ENCODE measurements around the gene SRMS.
A peak's percentile ranks its signal among the peaks of the same experiment; 100 is the strongest.

SRMS gene

DNA sequence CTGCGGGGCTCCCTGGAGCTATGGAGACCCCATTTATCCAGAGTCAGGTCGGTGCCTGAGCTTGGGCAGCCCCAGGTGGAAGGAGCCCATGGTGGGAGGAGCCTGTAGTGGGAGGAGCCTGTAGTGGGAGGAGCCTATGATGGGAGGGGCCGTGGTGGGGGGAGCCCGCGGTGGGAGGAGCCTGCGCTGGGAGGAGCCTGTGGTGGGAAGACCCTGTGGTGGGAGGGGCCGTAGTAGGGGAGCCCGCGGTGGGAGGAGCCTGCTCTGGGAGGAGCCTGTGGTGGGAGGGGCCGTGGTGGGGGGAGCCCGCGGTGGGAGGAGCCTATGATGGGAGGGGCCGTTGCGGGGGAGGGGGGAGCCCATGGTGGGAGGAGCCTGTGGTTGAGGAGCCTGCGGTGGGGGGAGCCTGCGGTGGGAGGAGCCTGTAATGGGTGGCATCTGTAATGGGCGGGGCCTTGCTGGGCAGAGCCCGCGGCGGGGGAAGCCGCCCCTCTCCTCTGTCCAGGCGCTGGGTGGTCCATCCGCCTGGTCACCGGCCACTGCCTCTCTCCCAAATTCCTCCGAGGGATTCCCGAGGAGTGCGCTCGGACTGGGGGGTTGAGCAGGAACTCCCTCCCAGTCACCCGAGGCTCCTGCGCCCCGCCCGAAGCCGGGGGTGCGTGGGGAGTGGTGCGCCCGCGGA, 5.8 kb upstream of the SRMS start:
- peak; percentile 58 to 63 for DNase-seq (ENCODE audit: low read depth in 2 of 2)

DNA sequence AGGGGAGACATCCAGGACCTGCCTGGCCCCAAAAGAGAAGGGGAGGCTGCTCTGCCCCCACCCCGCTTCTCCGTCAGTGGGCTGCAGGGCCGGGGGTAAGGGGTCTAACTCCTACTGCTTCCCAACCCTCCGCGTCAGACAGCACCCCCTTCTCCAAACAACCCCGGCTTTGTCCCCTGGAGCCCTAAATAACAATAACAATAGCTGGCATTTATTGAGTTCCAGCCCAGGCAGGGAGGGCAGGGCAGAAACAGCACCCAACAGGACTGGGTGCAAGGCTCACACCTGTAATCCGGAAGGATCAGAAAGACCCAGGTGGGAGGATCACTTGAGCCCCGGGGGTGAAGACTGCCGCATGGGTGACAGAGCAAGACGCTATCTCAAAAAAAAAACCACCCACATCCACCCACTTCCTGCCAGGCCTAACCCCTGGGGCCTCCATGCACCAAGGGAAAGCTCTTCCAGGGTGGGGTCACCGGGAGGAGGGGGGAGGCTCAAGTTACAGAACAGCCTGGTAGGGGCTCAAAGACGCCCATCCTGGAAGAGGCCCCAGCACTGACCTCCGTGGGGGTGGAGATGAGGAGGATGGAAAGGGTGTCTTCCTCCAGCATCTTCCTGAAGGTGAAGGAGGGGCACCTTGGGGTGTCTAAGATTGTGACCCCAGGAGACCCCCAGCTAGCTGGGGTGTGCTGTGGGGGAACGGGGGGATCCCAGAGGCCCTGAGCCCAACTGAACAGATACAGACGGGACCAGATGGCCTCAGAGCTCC, 5.1 kb upstream of the SRMS start:
- DNase-seq (ENCODE audit: low read depth in 2 of 2): no peak

DNA sequence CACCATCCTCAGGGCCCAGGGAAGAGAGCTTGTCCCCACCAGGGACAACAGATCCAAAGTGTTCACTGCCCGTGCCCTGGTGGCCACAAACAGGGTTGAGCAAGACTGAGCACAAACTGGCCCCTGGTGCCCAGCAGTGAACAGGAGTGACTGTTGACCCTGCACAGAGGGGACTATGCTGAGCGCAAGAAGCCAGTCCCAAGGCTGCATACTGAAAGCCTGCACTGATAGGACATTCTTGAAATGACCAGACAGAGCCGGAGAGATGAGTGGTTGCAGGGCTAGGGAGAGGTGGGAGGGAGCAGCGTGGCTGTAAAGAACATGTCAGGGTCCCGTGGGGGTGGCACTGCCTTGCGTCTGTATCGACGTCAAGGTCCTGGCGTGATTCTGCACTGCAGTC, 3.5 kb upstream of the SRMS start:
- no peak for DNase-seq (ENCODE audit: low read depth in 2 of 2)

DNA sequence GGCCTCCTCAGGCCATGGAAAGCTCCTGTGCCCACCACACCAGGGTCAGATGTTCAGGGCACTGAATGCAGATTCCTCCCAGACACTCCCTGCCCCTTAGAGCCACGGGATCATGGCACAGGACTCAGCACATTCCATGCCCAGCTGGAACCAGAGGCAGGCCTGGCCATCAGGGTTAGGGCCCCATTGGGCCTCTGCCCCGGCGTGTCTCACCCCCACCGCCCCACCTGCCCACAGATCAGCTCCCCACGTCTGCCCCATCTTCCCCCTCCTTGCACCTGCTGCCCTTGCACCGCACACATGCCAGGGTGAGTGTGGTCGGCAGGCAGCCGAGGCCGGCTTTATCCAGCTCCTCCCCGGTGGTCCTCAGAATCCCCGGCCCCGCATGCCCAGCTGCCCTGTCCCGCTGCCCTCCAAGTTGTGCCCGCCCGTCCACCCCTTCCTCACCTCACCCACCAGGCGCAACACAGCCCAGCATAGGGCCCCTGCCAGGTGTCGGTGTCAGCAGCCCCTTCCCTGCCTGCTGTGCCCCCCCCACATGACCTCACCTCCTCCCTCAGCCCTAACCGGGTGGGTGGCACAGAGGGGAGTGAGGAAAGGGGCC, 2.2 kb upstream of the SRMS start:
- DNase-seq (ENCODE audit: low read depth in 2 of 2): no peak

DNA sequence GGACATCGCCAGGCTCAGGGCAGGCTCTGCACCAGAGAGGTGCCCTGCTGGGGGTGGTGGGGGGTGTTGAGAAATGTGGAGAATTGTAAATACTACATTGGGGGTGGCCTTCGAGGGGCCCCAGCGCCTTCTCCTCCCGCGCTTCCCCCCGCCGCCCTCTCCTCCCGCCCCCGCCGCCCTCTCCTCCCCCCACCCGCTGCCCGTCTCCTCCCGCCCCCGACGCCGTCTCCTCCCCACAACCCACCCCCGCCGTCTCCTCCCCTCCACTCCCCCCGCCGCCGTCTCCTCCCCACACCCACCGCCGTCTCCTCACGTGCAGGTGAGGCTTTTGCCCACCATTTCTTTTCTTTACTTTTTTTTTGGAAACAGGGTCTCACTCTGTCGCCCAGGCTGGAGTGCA, 1.5 kb upstream of the SRMS start:
- no peak for DNase-seq (ENCODE audit: low read depth in 2 of 2)

DNA sequence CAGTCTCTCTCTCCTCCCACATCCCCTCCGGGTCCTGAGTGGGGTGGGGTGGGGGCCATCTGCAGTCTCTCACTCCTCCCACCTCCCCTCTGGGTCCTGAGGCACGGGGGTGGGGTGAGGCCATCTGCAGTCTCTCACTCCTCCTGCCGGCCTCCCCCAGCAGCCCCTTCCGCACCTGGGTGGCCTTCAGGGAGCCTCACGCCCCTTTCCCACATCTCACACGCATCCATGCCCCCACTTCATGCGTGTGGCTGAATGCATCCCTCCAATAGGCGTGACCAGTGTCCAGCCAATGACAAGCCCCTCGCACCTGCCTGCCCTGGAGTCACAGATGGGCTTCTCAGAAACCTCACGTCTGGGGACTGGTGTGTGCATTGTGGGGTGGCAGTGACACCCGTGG, 993 bp upstream of the SRMS start:
- DNase-seq (ENCODE audit: low read depth in 2 of 2): no peak

DNA sequence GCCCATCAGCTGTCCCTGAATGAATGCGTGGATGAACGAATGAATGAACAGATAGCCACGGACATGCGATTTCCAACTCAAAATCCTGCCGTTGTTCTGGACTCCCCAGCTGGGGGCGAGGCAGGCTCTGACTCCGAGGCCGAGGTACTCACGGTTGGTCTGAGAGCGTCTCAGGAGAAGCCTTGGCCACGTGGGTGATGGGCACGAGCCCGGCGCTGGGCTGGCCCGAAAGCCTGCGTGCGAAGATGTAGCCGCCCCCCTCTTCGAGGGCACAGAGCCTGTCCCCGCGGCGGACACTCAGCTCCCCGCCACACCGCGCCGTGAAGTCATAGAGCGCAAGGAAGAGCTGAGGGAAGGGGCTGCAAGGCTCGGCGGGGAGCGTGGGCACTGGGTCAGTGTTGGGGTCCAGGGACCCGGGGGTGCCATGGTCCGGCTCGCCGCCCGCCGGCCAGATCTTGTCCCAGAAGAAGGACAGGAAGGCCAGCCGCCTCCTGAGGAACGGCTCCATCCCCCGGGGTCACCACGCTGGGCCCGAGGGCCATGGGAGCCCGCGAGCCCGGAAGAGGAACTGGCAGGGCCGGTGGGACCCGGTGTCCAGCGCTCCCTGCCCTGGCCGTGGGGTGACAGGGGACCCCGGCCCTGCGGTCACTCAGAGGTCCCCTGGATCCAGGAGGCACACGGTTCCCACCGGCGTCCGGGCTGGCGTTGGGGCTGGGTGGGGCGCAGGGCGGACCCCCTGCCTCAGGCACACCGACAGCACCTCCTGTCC, 409 bp downstream of the SRMS start:
- no peak for DNase-seq (ENCODE audit: low read depth in 2 of 2)

DNA sequence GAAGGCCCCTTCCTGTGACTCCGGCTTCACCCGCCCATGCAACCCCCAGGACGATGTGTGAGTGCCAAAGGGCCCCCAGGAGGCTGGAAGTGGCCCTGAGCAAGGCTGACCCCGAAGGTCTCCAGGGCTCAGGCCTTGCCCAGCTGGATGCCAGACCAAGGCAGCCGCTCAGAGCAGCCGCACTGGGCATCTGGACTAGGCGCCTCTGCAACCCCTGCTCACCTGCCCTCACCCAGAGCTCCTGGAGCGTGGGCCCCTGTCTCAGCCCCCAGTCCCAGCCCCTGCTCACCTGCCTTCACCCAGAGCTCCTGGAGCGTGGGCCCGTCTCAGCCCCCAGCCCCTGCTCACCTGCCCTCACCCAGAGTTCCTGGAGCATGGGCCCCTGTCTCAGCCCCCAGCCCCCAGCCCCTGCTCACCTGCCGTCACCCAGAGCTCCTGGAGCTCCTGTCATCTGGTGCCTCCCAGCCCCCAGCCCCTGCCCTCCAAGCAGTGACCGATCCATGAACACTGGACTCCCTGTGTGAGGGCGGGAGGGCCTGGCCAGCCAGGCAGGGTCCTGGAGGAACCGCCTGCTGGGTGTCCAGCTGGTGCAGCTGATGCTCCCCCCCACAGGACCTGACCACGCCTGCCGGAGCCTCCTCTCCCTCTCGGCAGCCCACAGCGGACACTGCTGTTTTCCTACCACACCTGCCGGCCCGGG, 1.1 kb downstream of the SRMS start:
- no peak for DNase-seq (ENCODE audit: low read depth in 2 of 2)

DNA sequence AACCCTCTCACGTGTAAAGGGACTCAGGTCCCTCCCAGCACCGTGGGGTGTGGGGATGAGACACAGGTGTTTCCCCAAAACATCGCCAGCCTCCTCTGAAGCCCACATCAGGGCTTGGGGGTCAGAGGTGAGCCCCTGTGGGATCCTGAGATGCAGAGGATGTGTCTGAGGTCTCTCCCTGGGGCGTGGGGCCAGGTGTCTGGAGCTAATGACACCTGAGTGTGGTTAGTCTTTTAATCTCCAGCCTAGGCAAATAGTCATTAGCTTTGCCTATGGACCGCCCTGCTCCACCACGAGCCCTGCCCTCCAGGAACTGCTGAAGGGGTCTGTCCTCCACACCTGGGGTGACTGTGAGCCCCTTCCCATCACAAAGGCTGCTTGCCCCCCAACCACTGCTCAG, 1.7 kb downstream of the SRMS start:
- DNase-seq (ENCODE audit: low read depth in 2 of 2): no peak

DNA sequence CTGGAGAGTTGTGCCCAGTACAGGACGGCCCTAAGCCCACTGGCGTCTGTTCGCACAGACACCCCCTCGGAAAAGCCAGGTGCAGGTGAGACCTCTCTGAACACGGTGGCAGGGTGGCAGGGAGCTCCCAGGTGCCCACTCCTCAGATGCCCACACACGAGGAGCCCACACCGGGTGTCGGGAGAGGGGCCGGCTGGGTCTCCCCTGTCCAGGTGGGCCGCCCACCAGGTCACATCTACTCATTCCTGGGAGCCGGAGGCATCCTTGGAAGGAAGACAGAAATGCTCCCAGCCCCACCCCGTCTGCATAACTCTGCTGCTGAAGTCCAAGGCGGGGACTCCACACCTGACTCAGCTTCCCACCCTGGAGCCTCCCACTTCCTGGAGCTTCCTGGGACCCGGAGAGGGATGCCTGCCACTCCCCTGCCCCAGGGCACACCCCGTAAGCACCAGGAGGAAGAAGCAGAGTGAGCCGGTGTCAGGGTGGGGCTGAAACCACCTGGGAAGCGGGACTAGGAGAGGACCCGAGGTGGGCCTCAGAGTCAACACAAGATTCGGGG, 2.5 kb downstream of the SRMS start:
- no peak for DNase-seq (ENCODE audit: low read depth in 2 of 2)

DNA sequence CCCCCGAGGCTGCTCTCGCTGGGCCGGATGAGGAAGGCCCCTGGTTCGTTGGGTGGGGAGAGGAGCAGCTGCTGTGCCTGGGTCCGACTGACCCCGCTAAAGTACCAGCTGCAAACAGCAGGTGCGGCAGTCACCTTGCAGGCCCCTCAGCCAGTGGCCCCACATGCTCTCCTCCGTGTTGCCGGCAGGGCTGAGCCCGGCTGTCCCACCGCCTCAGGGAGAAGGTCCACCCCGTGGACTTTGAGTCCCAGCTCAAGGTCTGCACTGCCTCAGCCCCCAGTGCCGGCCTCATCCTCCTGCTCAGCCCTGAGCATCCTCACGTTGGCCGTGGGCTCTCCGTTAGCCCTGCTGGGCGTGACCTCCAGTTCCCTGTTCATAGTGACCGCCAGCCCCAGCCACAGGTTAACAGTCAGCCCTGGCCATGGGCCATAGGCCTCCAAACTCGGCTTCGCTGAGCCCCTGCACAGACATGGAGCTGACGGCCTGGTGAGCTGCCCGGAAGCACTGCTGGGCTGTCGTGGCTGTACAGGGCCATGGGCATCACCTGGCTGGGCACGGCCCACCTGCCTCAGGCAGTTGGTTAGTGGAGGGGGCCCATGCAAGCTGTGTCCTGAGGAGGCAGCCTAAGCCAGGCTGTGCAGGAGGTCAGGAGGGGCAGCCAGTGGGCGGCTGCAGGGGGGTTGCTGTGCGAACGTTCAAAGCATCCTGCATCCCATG, 3.1 kb downstream of the SRMS start:
- DNase-seq (ENCODE audit: low read depth in 2 of 2): no peak

DNA sequence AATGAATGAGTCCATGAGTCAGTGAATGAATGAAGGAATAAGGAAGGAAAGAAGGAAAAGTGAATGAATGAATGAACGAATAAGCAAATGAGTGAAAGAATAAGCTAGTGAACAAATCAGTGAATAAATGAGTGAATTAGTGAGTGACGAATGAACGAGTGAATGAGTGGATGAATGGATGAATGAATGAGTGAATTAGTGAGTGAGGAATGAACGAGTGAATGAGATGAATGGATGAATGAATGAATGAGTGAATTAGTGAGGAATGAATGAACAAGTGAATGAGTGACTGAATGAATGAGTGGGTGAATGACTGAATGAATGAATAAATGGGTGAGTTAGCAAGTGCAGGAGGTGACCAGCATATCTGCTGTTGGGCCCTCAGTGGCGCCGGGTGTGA, 3.8 kb downstream of the SRMS start:
- DNase-seq (ENCODE audit: low read depth in 2 of 2): no peak

DNA sequence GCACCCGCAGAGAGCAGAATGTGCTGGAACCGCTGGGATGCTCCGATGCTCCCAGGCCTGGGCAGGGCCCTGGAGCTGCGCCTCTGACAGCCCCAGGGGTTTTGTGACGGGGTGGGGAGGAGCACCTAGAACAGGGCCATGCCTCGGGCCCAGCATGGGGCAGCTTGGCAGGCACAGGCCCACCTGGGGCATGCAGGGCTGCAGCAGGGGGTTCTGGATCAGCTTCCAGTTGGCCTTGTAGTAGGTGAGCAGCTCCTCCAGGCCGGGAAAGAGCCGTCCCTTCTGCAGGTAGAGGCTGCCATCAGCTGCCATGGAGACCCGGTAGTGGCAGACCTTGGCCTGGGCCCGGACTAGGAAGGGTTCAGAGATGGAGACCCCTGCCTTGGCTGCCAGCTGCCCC, 4.4 kb downstream of the SRMS start:
- DNase-seq (ENCODE audit: low read depth in 2 of 2): no peak

DNA sequence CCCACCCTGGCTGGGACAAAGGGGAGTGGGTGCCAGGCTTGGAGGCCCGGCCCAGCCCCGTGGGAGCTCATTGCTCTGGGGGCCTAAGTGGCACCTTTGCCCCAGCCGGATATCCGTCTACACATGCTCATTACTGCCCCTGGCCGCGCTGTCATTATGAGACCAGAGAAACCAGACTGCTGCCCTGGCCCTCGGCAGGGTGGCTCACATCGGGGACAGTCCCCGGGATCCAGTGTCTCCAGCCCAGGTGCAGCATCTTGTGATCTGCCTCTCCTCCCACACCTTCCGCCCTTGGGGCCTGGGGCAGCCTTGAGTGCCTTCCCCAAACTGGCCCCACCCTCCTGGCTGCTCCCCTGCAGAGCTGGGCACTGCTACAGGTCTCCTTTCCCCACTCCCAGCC, 4.9 kb downstream of the SRMS start:
- DNase-seq (ENCODE audit: low read depth in 2 of 2): no peak

DNA sequence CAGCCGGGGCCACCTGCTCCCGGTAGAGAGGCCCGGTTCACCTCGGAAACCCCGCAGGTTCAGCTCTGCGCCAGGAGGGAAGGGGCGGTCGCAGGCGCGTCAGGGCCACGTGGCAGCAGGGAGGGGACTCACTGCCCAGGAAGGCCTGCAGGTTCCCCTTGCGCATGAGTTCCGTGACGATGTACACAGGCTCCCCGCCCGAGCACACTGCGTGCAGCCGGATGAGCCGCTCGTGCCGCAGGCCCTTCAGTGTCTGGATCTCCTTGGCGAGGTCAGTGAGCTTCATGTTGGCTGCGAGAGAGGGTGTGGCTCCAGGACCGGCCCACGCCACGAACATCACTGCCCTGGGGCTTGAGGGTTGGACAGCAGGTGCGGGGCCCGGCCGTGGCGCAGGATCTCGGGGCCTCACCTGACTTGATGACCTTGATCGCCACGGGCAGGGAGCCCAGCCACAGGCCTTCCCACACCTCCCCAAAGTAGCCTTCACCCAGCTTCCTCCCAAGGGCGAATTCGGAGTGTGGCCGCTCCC, 5.5 kb downstream of the SRMS start:
- DNase-seq (ENCODE audit: low read depth in 2 of 2): no peak

DNA sequence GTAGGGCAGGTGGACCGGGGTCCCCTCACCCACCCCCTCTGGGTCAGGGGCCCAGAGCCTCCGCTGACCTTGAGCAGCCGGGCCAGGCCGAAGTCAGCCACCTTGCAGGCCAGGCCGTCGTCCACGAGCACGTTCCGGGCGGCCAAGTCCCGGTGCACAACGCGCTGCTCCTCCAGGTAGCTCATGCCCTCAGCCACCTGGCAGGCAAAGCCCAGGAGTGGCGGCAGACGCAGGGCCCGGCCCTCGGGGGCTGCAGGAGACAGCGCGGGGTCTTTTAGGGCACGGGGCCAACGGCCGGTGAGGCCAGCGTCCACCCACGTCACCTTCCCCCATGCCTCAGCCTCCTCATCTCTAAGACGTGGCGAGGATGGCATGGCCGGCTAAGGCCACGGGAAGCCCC, 6.2 kb downstream of the SRMS start:
- DNase-seq (ENCODE audit: low read depth in 2 of 2): no peak

DNA sequence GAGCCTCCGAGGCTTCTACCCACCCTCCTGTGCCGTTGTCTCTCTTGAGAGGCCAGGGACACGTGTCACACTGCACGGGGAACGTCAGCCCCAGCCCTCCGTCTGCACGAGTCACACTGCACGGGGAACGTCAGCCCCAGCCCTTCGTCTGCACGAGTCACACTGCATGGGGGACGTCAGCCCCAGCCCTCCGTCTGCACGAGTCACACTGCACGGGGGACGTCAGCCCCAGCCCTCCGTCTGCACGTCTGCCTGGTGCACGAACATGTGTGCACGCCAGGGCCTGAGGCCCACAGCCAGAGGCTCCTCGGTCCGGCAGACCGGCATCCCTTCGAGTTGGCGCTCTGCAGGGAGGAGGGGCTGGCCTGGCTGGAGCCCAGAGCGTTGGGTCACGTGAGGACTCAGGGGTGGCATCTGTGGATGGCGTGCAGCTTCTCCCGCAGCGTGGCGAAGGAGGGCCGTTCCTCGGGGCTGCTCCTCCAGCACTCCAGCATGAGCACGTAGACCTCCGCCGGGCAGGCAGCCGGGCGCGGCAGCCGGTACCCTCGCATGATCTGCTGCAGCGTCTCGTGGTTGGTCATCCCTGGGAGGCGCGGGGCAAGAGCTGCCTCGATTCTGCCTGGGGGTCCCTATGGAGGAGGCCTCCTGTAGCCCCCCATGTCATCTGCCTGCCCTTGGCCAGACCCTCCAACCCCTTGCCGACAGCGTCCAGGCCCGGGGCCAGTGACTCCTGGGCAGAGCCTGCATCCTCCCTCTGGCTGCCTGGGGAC, 6.9 kb downstream of the SRMS start:
- DNase-seq (ENCODE audit: low read depth in 2 of 2): no peak

DNA sequence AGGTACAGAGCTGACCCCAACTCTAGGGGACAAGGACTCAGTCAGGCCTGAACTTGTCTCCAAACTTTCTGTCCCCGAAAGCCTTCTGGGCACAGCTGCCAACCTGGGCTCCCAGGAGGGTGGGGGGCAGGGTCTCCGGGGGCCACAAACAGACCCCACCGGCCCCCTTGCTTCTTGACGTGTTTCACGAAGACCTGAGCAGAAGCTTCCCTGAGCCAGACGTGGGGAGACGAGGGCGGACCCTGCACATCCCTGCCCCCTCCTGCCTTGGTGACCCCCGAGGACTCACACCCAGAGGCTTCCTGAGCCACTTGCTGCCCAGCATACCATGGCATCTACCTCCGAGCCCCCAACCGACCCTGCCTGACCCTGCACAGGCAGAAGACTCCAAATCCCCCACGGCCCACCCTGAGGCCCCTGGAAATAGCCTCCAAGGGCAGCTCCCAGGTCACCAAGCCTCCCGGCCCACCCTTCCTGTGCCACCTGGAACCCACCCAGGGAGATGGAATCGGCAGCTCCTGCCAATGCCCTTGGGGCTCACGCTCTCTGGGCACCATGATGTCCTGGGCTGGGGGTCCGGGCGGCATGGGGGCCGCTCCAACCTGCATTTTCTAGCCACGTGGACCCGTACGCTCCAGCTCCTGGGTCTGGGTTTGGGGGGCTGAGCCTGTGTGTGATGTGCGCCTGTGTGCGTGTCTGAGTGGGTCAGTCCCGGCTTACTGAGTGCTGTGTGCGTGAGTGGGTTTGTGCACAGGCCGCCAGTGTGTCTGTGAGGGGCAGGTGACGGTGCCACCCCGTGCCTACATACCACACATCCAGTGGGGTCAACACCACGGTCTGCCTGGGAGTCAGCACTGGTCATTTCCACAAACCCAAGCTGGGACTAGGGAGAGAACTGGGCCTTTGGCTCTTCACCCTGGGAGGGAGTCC, 7.8 kb downstream of the SRMS start:
- DNase-seq (ENCODE audit: low read depth in 2 of 2): no peak

DNA sequence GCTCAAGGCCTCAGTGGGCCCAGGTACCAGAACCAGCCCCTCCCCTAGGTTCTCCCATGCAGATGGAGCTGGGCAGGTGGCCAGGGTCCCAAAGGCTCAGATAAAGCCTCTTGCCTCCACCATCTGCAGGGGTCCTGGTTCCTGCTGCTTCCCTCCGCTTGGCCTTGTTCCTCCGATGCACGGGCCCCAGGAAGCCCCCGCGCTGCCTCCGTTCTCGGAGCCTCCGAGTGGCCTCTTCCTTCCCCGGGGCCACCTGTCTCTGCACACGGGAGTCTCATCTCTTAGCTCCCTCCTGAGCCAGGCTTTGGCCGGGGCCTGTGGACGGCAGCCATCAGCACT, 8.5 kb downstream of the SRMS start:
- no peak for DNase-seq (ENCODE audit: low read depth in 2 of 2)
